Sciatic nerve (tissue), 2 donors: Measurements from ENCODE around the gene DNASE1L2. TPM values are rescaled to one million over a fixed set of nuclear protein-coding genes. Genes with fewer than 3 reads are reported as not detected.

ENCODE experiments used
- ATAC-seq: fragments of 200-7000 bp; cut with Tn5 transposase; one replicate; pipeline ENCODE4 v1.9.1; 2020; ENCODE audit warnings: mild to moderate bottlenecking, moderate library complexity
- DNase-seq: peaks from one replicate; pipeline ENCODE4 v3.0.0-alpha.2; 2020; ENCODE audit warnings: low spot score
- intact Hi-C: fragments of 100-400 bp; cut with DNase I; formaldehyde crosslinking; loops from one replicate; pipeline ENCODE4 v1.14.2; 2022
- total RNA-seq: library from RNA; stranded (reverse); fragmentation: NEBNext Ultra II Directional; extraction: Animal tissue kit (Norgen Biotek cat#: 25700); gene quantifications from one replicate; pipeline ENCODE4 v1.2.1, GENCODE V29; 2021
- donor health status: DM: no; HTN: no; CAD: no.
- donor health status: DM: no; HTN: no; CAD: no.

Gene DNASE1L2
- 1.6 TPM for total RNA-seq

DNA sequence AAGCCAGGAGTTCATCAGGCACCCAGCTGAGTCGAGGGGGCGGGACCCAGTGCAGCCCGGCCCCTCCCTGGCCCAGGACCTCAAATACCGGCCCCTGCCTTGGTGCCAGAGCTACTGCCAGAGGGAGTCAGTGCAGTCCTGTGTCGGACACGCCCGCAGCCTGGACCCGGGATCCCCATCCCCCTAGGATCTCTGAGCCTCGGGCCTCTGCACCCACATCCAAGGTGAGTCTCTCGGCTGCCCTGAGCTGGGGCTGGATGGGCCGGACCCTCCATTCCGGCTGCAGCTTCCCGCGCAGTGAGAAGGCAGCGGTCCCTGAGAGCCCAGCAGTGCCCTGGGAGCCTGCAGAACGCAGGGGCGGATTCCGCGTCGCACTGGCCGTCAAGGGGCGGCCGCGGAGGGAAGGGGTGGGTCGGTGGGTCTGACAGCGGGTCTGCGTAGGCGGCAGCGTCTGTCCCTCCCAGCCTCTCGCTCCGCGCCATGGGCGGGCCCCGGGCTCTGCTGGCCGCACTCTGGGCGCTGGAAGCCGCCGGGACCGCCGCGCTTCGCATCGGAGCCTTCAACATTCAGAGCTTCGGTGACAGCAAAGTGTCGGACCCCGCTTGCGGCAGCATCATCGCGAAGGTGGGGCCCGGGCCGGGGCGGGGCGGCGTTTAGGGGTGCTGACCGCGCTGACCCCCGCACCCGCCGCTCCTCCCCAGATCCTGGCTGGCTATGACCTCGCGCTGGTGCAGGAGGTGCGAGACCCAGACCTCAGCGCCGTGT lies at the start of gene DNASE1L2:
TSS of gene DNASE1L2 (plus strand) at position 108 of the 765 bp plus-strand sequence. CDS start at position 481, 373 bp downstream.
- DNase-seq: no peak
- ATAC-seq: peak; percentile 33
- intact Hi-C loops: no loop called here

DNA sequence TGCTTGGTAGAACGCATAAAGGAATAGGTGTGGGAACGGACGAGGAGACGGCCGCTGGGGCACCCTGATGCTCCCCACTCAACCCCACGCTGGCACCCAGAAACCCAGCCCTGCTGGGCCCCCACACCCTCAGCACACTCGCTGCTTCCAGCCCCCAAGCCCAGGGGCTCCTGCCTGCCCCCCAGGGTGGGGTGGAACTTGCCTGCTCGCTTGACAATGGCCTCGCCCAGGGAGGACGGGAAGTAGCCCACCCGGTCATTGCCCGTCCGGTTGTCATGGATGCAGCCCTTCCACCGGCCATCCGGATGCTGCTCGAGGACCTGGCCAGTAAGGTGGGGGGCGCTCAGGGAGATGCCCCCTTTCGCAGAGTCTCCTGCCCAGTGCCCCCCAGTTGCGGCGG lies 49.7 kb upstream of the DNASE1L2 start:
- DNase-seq (no peak), ATAC-seq (no peak)
- intact Hi-C loops: no loop called here

DNA sequence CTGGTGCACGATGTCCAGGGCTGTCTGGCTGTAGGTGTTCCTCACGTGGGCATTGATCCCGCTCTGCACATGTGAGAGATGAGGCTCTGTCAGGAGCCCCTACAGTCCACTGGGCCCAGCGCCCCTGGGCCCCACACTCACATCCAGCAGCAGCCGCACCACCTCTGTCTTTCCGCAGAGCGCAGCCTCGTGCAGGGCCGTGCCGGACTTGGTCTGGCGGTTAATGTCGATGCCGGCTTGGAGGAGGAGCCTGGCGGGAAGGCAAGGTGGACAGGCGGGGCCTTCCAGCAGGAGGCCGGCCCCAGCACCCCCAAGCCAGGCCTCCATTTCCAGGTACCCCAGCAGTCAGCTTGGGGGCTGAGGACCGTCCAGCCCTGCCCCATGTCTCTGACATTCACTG lies 49.0 kb upstream of the DNASE1L2 start:
- intact Hi-C loops: no loop called here
- ATAC-seq: no peak

GRCh38 chr16:2188395-2188794 lies 47.8 kb upstream of the DNASE1L2 start:
- ATAC-seq (no peak), DNase-seq (no peak)
- intact Hi-C loops: no loop called here

More for the DNA sequence above, 49.0 kb upstream of the DNASE1L2 start:
- no peak for DNase-seq

- ATAC-seq: no peak
- DNase-seq: no peak
- intact Hi-C loops: no loop called here
Measured at GRCh38 chr16:2189252-2189893, 46.9 kb upstream of the DNASE1L2 start.

DNA sequence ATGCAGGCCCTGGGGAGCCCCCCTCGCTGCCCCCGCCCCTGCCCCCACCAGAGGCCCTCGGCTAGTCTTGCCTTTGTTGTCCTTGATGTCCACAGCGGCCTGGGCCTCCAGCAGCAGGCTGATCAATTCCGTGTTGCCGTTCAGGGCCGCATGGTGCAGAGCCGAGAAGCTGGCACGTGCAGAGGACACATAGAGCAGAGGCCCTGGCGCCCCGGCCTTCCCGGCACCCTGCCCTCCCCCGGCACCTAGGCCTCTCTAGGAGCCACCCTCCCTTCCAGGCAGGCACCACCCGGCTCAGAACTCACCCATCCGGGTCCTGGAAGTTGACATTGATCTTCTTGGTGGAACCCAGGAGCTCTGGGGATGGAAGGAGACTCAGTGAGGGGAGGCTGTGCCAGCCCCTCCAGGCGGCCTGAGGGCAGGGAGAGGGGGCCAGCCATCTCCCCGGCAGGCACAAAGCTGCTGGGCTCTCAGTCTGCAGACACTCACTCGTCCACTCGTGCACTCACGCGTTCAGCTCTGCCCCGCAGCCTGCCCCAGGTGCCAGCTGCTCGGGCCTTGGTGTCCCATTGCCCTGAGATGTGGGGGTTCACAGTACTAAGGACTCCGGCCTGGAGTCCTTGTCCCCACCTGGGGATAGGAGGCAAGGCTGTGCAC lies 46.1 kb upstream of the DNASE1L2 start:
- intact Hi-C loops: no loop called here
- DNase-seq (no peak), ATAC-seq (no peak)

DNA sequence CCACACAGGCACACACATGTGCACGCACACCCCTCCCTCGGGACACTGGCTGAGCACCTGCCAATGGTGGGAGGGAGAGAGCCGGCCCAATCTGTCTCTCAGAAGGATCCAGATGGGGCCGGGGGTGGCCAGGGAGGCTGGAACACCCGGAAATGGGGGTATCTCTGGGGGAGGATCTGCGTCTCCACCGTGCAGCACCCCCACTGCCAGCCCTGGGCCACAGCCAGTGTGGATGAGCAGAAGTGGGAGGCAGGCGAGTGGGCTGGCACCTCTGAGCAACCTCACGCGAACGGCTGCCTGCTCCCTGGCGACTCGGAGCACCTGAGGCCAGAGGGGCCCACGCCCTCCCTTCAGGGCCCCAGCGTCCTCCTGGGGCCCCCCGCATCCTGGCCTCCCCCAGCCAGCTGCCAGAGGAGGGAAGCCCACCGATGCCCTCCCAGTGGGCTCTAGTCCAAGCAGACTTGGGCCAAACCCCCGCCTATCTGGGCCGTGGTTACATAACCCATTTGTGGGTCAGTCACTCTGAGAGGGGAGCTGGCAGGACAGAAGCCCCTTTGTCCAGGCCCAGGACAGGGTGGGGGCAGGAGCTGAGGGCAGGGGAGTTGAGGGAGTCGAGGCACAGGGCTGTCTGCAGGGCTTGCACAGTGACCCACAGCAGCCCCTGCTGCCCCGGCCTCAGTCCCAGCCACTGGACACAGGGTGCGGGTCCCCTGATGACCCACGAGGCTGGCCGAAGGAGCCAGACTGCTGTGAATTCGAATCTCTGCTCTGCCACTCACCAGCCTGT lies 45.4 kb upstream of the DNASE1L2 start:
- intact Hi-C loops: no loop called here
- DNase-seq: no peak
- ATAC-seq: peak; percentile 16

DNA sequence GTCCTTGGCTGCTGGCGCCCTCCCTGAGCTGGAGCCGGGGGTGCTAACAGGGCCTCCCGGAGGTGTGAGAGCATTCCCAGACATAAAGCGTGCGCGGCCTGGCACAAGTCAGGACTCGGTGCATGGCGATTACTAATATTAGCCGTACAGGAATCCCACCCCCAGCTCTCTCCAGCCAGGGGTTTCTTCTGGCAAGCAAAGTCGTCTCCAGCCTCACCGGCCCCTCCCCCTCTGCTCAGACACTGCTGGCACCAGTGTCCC lies 44.9 kb upstream of the DNASE1L2 start:
- no peak for ATAC-seq
- no peak for DNase-seq
- intact Hi-C loops: no loop called here

DNA sequence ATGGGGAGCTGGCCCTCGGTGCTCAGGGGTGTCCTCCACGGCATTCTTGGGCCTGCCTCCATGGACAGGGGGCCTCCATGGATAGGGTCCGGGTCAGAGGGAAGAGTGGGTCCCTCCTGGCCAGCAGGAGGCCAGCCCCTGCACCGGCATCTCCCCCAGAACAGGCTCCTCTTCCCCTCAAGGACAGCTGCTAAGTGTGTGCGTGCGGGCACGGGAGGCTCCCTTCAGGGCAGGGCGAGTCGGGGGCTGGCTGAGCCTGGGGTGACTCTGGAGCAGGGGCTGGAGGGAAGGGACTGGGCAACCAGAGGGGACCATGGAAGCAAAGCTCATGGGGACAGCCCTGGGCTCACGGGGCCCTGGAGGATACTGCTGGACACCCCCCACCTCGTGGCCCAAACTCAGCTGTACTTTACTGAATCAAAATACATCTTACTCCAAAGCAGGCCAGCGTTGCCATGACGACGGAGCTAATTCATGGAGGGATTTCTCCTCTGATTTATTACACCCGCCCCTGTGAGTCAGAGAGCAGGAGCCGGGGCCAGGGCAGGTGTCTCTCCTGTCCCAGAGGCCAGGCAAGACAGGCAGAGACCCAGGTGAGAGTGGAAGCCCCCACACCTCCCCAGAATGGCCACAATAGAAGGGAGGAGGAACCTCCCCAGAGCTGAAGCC lies 41.9 kb upstream of the DNASE1L2 start:
- ATAC-seq (no peak), DNase-seq (no peak)
- intact Hi-C loops: no loop called here

GRCh38 chr16:2194852-2195321 lies 41.4 kb upstream of the DNASE1L2 start:
- DNase-seq: no peak
- intact Hi-C loops: no loop called here
- peak; percentile 27 for ATAC-seq

DNA sequence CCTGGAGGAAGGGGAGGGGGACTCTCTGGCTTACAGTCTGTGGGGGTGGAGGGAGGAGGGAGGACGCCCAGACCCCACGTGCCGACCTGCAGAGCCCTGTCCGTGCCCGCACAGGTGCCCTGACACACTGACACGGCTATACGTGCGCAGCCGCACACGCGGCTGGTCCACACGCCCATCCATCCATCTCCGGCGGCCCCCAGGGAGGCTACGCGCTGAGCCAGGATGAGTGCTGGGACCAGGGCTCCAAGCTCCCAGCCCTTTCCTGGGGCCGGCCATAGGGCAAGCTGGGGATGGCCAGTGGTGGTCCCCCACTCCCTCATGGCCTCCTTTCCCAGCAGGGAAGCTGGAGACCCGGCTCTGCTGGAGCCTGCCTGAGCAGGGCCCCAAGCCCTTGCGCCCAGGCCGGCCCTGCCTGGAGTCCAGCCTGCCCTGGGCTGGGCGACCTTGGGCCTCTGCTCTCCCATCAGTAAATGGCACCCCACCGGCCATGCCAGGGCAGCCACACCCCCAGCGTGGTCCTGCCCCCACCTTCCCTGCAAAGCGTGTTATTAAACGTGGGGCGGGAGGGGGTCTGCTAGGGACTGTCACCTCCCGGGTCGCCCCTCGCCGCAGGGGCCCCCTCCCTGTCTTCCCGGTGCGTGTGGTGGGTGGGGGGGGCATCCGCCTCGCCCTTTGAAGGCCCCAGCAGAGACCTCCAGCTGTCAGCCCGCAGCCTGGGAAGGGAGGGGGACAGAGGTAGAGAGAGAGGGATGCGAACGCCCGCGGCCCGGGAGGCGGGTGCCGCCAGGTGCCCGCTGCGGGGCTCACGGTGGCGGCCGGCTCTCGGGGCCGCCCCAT lies 40.7 kb upstream of the DNASE1L2 start:
- ATAC-seq (peak; percentile 6), DNase-seq (no peak)
- intact Hi-C loops: no loop called here

DNA sequence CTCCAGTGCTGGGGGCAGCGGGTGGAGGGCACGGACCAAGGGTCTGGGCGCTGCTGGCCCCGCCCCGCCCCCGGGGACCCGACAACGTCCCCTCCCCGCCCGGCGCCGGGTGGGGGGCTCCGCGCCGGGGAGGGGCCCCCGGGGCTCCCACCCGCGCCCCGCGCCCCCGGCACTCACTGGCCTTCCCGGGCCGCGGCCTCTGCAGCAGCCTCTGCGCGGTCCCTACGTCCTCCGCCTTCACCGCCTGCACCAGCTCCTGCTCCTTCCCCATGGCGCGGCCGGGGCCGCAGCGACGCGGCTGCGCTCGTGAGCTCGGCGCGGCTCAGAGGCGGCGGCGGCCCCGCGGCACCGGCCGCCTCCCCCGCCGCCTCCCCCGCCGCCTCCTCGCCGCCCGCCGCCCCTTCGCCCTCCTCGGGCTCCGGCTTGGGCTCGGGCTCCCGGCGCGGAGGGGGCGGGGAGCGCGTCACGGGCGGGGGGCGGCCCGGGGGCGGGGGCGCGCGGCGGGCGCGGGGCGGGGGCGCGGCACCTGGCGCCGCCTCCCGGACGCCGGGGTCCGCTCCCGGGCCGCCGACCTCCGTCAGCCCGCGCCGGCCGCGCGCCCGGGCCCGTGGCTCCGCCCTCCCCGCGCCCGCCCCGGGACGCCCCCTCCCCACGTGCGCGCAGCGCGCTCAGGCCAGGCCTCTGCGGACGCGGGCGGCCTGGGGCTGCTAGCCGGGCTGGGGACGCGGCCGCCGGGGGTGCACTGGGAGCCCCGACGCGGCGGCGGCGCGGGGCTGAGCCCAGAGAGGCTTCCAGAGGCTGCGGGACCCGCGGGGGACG lies 39.9 kb upstream of the DNASE1L2 start, which contains the start of gene CASKIN1:
TSS of gene CASKIN1 (minus strand) at position 444 of the 819 bp plus-strand sequence. CDS start at position 271, 173 bp downstream.
- ATAC-seq (no peak), DNase-seq (no peak)
- intact Hi-C loops: no loop called here

DNA sequence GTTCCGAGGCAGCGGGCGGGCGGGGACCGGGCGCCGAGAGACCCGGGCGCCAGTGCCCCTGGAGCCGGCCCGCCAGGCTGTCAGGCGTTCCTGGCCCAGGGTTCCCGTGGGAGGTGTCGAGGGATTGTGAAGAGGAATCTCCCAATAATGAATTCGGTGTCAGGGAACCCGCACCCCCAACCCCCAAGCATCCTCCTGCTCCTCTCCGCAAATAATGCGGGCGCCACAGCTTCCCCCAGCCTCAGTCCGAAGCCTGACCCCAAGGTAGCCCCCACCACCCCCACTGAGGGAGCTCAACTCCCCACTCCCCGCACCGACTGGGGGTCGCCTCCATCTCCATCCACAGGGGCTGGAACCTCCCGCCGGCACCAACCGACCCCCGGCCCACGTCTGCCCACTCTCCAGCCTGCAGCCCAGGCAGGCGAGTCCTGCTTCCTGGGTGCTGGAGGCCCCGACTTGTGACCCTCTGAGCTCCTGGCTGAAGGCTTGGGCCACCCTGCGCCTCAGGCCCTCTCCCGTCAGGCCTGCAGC lies 39.2 kb upstream of the DNASE1L2 start:
- DNase-seq (no peak), ATAC-seq (no peak)
- intact Hi-C loops: no loop called here

DNA sequence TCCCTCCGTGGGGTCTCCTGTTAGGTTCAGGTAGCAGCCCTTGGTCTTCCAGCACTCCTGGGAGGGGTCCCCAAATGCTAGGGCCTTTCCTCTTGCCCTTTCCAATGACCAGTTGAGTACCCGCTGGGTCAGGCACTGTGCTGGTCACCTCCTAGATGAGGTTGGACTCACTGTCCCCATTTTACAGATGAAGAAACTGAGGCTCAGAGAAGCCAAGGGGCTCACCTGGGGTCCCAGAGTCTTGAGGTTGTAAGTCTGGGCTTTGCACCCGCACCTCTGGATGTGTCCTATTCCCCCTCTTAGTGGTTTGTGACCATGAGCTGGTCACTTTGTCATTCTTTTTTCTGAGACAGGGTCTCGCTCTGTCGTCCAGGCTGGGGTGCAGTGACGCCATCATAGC lies 38.5 kb upstream of the DNASE1L2 start:
- no peak for ATAC-seq
- no peak for DNase-seq
- intact Hi-C loops: no loop called here

DNA sequence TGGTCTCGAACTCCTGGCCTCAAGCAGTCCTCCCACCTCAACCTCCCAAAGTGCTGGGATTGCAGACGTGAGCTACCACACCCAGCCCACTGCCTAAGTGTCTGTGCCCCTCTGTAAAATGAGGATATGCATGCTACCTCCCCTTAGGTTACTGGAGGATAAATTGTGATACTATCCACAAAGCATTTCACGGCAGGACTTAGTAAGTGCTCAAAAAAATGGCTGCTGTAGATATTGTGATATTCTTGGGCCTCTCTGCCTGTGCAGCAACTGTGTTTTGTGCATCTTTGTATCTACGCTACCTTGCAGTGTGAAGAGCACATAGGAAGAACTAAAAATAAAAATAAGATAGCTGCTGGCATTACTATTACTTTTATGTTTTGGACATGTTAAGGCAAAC lies 38.0 kb upstream of the DNASE1L2 start:
- ATAC-seq (no peak), DNase-seq (no peak)
- intact Hi-C loops: no loop called here

DNA sequence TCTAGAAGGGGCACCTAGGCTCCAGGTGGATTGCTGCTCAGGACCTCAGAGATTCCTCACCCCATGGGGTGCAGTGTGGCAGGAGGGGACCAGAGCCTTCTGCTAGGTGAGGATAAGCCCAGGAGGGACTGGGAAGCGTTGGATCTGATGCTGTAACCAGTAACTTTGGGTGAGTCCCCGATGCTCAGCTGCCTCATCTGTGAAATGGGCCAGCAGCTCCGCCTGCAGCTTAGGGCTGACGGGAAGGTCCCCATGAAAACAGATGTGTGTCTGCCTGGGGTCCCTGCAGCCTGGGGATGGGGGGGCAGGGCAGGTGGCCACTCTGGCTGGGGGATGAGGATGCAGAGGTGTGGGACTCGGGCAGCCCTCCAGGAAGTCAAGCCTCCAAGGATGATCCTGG lies 37.1 kb upstream of the DNASE1L2 start:
- no peak for ATAC-seq
- no peak for DNase-seq
- intact Hi-C loops: no loop called here

DNA sequence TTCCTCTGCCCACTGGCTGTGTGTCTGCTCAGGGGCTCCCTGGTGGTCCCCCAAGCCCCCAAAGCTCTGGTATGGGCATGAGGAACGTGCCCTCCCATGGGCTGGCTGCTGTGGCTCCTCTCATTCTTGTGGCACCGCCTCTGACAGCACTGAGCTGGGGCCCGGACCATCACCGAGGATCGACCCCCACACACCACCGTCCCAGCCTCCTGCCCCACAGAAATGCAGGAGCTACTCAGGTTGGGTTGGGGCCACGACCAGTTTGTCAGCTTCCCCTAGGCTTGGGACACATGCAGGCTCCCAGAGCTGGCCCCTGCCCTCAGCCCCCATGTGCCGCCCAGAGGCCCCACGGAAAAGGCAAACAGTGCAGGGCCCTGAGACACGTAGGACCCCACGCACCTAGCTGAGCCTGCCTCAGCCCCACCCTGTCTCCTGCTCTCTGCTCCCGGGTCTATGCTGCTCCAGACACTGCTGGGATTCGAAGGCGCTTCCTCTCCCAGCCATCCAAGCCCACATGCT lies 36.6 kb upstream of the DNASE1L2 start:
- DNase-seq (no peak), ATAC-seq (no peak)
- intact Hi-C loops: no loop called here
